K562 (cell line): ENCODE results near the gene TBXA2R. TPM values are rescaled to one million over a fixed set of nuclear protein-coding genes. Genes with fewer than 3 reads are reported as not detected.

Source experiments
- BRD9 ChIP-seq: fragments of 450-650 bp; IDR thresholded peaks from 2 replicates; pipeline ENCODE4 v1.6.1; 2018; ENCODE audit warnings: low read depth; ENCODE audit not compliant: partially characterized antibody
- FOXM1 ChIP-seq, 2 experiments: fragments of 450-650 bp in 1 of 2; sonication (generic) in 1 of 2; formaldehyde crosslinking in 1 of 2; IDR thresholded peaks; 2 replicates each; pipeline versions ENCODE4 v1.6.1 to v1.9.0; 2017 to 2022; ENCODE audit warnings: low read depth in 2 of 2, mild to moderate bottlenecking in 2 of 2, missing genetic modification reagents in 1 of 2, moderate library complexity in 1 of 2
- FOXP4 ChIP-seq: sonication (generic); formaldehyde crosslinking; IDR thresholded peaks from 2 replicates; pipeline ENCODE4 v1.8.0; 2022; ENCODE audit warnings: mild to moderate bottlenecking, missing genetic modification reagents, borderline replicate concordance
- IFI16 ChIP-seq: fragments of 250-450 bp; sonication (Bioruptor Pico); IDR thresholded peaks from 2 replicates; pipeline ENCODE4 v2.1.2; 2022; ENCODE audit warnings: mild to moderate bottlenecking, inconsistent platforms
- KDM4B ChIP-seq, 2 experiments: fragments of 450-650 bp in 1 of 2; sonication (generic) in 1 of 2; IDR thresholded peaks; 2 replicates each; pipeline ENCODE4 v1.6.1; 2016 to 2017; ENCODE audit warnings: borderline replicate concordance in 2 of 2, antibody characterized with exemption in 1 of 2, low read depth in 1 of 2, mild to moderate bottlenecking in 1 of 2
- KDM5B ChIP-seq: fragments of 200-600 bp; sonication (generic); IDR thresholded peaks from 2 replicates; pipeline ENCODE4 v1.6.1; 2012; ENCODE audit warnings: low read depth, mild to moderate bottlenecking, moderate library complexity, low read length, control low read depth, inconsistent platforms; ENCODE audit not compliant: insufficient replicate concordance
- MAX ChIP-seq: sonication (generic); formaldehyde crosslinking; IDR thresholded peaks from 2 replicates; pipeline ENCODE4 v1.9.0; 2022; ENCODE audit warnings: mild to moderate bottlenecking, missing genetic modification reagents
- MXI1 ChIP-seq: IDR thresholded peaks from 2 replicates; pipeline ENCODE4 v1.6.1; 2011; ENCODE audit warnings: low read depth, mild to moderate bottlenecking, improper control_type of control experiment, low read length
- NFYB ChIP-seq: IDR thresholded peaks from 2 replicates; pipeline ENCODE4 v1.6.1; 2011; ENCODE audit warnings: mild to moderate bottlenecking, moderate library complexity; ENCODE audit not compliant: insufficient read length; ENCODE audit errors: extremely low read depth
- POLR2G ChIP-seq: fragments of 200-400 bp; formaldehyde crosslinking; IDR thresholded peaks from 2 replicates; pipeline ENCODE4 v1.6.1; 2017; ENCODE audit warnings: low read depth, mild to moderate bottlenecking, antibody characterized with exemption, low read length, moderate library complexity
- POLR3A ChIP-seq: IDR thresholded peaks from 2 replicates; pipeline ENCODE4 v1.6.1; 2011; ENCODE audit warnings: borderline replicate concordance, mild to moderate bottlenecking, moderate library complexity; ENCODE audit not compliant: insufficient read length, insufficient read depth; ENCODE audit errors: extremely low read depth
- ZBTB43 ChIP-seq: sonication (generic); formaldehyde crosslinking; IDR thresholded peaks from 2 replicates; pipeline ENCODE4 v1.8.0; 2023; ENCODE audit warnings: mild to moderate bottlenecking, missing genetic modification reagents
- ZNF324 ChIP-seq: fragments of 250-450 bp; sonication (Bioruptor Pico); IDR thresholded peaks from 2 replicates; pipeline ENCODE4 v1.4.0; 2020; ENCODE audit warnings: mild to moderate bottlenecking
- ZNF518B ChIP-seq: fragments of 250-450 bp; sonication (Bioruptor Pico); IDR thresholded peaks from 2 replicates; pipeline ENCODE4 v1.5.0; 2021; ENCODE audit warnings: mild to moderate bottlenecking, moderate library complexity
- ZNF76 ChIP-seq: fragments of 250-450 bp; sonication (Bioruptor Pico); IDR thresholded peaks from 2 replicates; pipeline ENCODE4 v1.4.0; 2020; ENCODE audit warnings: mild to moderate bottlenecking, moderate library complexity, borderline replicate concordance
- polyA plus RNA-seq, 8 experiments: library from polyadenylated mRNA; depleted of rRNA in 4 of 8; stranded (reverse) in 5 of 8; unstranded in 3 of 8; fragments of >200 nt; fragmentation: Nextera tagmentation in 2 of 8; fragmentation: Illumina TruSeq in 1 of 8; extraction: Ambion mirVana in 2 of 8; extraction: Trizol in 1 of 8; gene quantifications; 2 replicates each; pipeline versions ENCODE4 v1.2.1 to v1.2.3, GENCODE V29; 2011 to 2014; ENCODE audit warnings: inconsistent platforms in 1 of 8, missing spikeins in 1 of 8
- total RNA-seq, 7 experiments: library from RNA; depleted of rRNA in 6 of 7; stranded (reverse); fragments of >200 nt in 6 of 7; fragmentation: Illumina TruSeq in 2 of 7; extraction: Trizol in 2 of 7; gene quantifications; 2 replicates each; pipeline versions ENCODE4 v1.2.1 to v1.2.3, GENCODE V29; 2011 to 2021; ENCODE audit warnings: low replicate concordance in 1 of 7

TBXA2R gene
- total and polyA plus RNA-seq, 9 of the 15 experiments (the other 6 are each of a cell fraction or from before 2014, with no cell fraction given): 1.5 to 24.0 (median 2.8) TPM

- TF ChIP-seq KDM4B (IDR thresholded peaks at IDR 0.05; ENCODE audit: borderline replicate concordance in 2 of 2, low read depth in 1 of 2) (0 out of 4 replicates have a peak, but pooled peaks of 1 of the 2 experiments have one; percentile 31), ZNF324 (0 out of 2 replicates have a peak, but pooled peaks have one; percentile 24), BRD9 (no peak), KDM5B (peak; percentile 79), FOXM1 (IDR thresholded peaks at IDR 0.05; ENCODE audit: low read depth) (peak; percentile 72; the same call in 1 of the 2 replicates), FOXM1 (CRISPR knock-in tag; IDR thresholded peaks at IDR 0.05; ENCODE audit: low read depth) (no peak), MAX (CRISPR knock-in tag) (peak; percentile 80), NFYB (peak; percentile 19), POLR2G (peak; percentile 99), ZBTB43 (CRISPR knock-in tag) (no peak), ZNF76 (no peak), ZNF518B (no peak), IFI16 (no peak), POLR3A (no peak), MXI1 (peak; percentile 47), FOXP4 (CRISPR knock-in tag) (0 out of 2 replicates have a peak, but pooled peaks have one; percentile 27)
These were observed 20.0 kb upstream of the TBXA2R start, which contains the start of gene CACTIN (continued) for GRCh38 chr19:3626473-3627350.
